ENCODE measurements around the gene DNAJA1.

GRCh38 chr9:33082128-33082527, 57.1 kb downstream of the DNAJA1 start:
- TF ChIP-seq CTCF (conservative IDR thresholded peaks at IDR 0.05; ENCODE audit: low read length) (no peak), EZH2phosphoT487 (IDR thresholded peaks at IDR 0.05; ENCODE audit: borderline replicate concordance) (no peak)

Measured in Loucy (cell line).